MM.1S (cell line): Measurements from ENCODE around the gene POLRMT.

Source experiments
- EZH2phosphoT487 ChIP-seq: fragments of 300-600 bp; sonication (generic); IDR thresholded peaks from 2 replicates; pipeline ENCODE4 v1.6.1; 2018; ENCODE audit warnings: antibody characterized with exemption, low read length
- TF ChIP-seq, protein P1 (sequence below): fragments of 300-600 bp; sonication (generic); IDR thresholded peaks from 2 replicates; pipeline ENCODE4 v1.5.1; 2016; ENCODE audit warnings: antibody characterized with exemption, low read length, mixed read lengths

GRCh38 chr19:617551-618246 is 15.6 kb downstream of the POLRMT start:
- TF ChIP-seq, protein P1, sequence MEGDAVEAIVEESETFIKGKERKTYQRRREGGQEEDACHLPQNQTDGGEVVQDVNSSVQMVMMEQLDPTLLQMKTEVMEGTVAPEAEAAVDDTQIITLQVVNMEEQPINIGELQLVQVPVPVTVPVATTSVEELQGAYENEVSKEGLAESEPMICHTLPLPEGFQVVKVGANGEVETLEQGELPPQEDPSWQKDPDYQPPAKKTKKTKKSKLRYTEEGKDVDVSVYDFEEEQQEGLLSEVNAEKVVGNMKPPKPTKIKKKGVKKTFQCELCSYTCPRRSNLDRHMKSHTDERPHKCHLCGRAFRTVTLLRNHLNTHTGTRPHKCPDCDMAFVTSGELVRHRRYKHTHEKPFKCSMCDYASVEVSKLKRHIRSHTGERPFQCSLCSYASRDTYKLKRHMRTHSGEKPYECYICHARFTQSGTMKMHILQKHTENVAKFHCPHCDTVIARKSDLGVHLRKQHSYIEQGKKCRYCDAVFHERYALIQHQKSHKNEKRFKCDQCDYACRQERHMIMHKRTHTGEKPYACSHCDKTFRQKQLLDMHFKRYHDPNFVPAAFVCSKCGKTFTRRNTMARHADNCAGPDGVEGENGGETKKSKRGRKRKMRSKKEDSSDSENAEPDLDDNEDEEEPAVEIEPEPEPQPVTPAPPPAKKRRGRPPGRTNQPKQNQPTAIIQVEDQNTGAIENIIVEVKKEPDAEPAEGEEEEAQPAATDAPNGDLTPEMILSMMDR, result no peak
- no peak for TF ChIP-seq EZH2phosphoT487
